ENCODE measurements around the gene NINL.
"Not testable (repeated sequence)": the region's sequence is repeated elsewhere in the genome, so short reads cannot be mapped to it uniquely, and the experiment has no call there.

NINL gene

GRCh38 chr20:25551413-25552215 is 33.7 kb downstream of the NINL start:
- no peak for DNase-seq

GRCh38 chr20:25550645-25551337 is 34.5 kb downstream of the NINL start:
- not testable (repeated sequence) for DNase-seq

GRCh38 chr20:25549843-25550477 is 35.4 kb downstream of the NINL start:
- DNase-seq: no peak

GRCh38 chr20:25549172-25549773 is 36.1 kb downstream of the NINL start:
- no peak for DNase-seq

- no peak for DNase-seq
Observed at GRCh38 chr20:25548613-25549086, 36.7 kb downstream of the NINL start.

GRCh38 chr20:25547999-25548398 is 37.3 kb downstream of the NINL start:
- no peak for DNase-seq

GRCh38 chr20:25547063-25547462 is 38.3 kb downstream of the NINL start:
- no peak for DNase-seq

GRCh38 chr20:25546048-25546447 is 39.3 kb downstream of the NINL start:
- DNase-seq: no peak

GRCh38 chr20:25545171-25545570 is 40.2 kb downstream of the NINL start:
- no peak for DNase-seq

- DNase-seq: no peak
Observed at GRCh38 chr20:25544734-25545133, 40.6 kb downstream of the NINL start.

- no peak for DNase-seq
Observed at GRCh38 chr20:25544311-25544710, 41.0 kb downstream of the NINL start.

GRCh38 chr20:25543068-25543467 is 42.3 kb downstream of the NINL start:
- no peak for DNase-seq

GRCh38 chr20:25541676-25542075 is 43.7 kb downstream of the NINL start:
- no peak for DNase-seq

- no peak for DNase-seq
Observed at GRCh38 chr20:25539742-25540672, 45.3 kb downstream of the NINL start.

GRCh38 chr20:25538838-25539665 is 46.3 kb downstream of the NINL start:
- no peak for DNase-seq

- DNase-seq: no peak
Observed at GRCh38 chr20:25537890-25538289, 47.4 kb downstream of the NINL start.

GRCh38 chr20:25535762-25536161 is 49.6 kb downstream of the NINL start:
- no peak for DNase-seq

- no peak for DNase-seq
Observed at GRCh38 chr20:25534845-25535244, 50.5 kb downstream of the NINL start.

GRCh38 chr20:25533920-25534700 is 51.2 kb downstream of the NINL start:
- DNase-seq: no peak

GRCh38 chr20:25532971-25533391 is 52.4 kb downstream of the NINL start:
- DNase-seq: no peak

Data from AML-193 (cell line).